Measurements from ENCODE around the gene ALKBH5. TPM values are rescaled to one million over a fixed set of nuclear protein-coding genes. Genes with fewer than 3 reads are reported as not detected.
A peak's percentile ranks its signal among the peaks of the same experiment; 100 is the strongest.

Gene ALKBH5
- total RNA-seq, 1 experiment from 2014 or later, result 105 TPM

DNA sequence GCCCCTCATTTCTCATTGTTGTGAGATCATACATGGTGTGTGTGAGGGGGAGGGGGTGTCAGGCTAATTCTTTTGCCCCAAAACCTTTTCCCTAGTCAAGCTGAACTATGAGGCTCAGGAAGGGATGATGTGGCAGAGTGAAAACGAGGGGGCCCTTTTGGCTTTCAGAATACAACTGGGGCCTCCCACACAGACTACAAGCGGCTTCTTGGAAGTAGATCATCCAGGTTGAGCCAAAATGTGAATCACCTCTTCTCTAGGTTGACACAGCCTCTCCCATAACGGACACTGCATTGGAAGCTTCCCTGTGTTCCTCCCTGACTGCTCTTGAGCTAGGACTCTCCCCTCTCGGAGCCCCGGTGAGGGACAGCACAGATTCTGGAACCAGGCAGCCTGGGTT is 2.3 kb upstream of the ALKBH5 start (continued):
- TF ChIP-seq, protein P1, sequence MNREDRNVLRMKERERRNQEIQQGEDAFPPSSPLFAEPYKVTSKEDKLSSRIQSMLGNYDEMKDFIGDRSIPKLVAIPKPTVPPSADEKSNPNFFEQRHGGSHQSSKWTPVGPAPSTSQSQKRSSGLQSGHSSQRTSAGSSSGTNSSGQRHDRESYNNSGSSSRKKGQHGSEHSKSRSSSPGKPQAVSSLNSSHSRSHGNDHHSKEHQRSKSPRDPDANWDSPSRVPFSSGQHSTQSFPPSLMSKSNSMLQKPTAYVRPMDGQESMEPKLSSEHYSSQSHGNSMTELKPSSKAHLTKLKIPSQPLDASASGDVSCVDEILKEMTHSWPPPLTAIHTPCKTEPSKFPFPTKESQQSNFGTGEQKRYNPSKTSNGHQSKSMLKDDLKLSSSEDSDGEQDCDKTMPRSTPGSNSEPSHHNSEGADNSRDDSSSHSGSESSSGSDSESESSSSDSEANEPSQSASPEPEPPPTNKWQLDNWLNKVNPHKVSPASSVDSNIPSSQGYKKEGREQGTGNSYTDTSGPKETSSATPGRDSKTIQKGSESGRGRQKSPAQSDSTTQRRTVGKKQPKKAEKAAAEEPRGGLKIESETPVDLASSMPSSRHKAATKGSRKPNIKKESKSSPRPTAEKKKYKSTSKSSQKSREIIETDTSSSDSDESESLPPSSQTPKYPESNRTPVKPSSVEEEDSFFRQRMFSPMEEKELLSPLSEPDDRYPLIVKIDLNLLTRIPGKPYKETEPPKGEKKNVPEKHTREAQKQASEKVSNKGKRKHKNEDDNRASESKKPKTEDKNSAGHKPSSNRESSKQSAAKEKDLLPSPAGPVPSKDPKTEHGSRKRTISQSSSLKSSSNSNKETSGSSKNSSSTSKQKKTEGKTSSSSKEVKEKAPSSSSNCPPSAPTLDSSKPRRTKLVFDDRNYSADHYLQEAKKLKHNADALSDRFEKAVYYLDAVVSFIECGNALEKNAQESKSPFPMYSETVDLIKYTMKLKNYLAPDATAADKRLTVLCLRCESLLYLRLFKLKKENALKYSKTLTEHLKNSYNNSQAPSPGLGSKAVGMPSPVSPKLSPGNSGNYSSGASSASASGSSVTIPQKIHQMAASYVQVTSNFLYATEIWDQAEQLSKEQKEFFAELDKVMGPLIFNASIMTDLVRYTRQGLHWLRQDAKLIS (CRISPR knock-in tag; IDR thresholded peaks at IDR 0.05; ENCODE audit: borderline replicate concordance), result no peak
- TF ChIP-seq SOX15 (CRISPR knock-in tag; IDR thresholded peaks at IDR 0.05), result no peak
- no peak for TF ChIP-seq GRHL2 (CRISPR knock-in tag; IDR thresholded peaks at IDR 0.05; ENCODE audit: insufficient replicate concordance, severe bottlenecking)
- no peak for TF ChIP-seq OVOL2 (CRISPR knock-in tag; IDR thresholded peaks at IDR 0.05; ENCODE audit: borderline replicate concordance)
- TF ChIP-seq, protein P2, sequence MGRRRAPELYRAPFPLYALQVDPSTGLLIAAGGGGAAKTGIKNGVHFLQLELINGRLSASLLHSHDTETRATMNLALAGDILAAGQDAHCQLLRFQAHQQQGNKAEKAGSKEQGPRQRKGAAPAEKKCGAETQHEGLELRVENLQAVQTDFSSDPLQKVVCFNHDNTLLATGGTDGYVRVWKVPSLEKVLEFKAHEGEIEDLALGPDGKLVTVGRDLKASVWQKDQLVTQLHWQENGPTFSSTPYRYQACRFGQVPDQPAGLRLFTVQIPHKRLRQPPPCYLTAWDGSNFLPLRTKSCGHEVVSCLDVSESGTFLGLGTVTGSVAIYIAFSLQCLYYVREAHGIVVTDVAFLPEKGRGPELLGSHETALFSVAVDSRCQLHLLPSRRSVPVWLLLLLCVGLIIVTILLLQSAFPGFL (CRISPR knock-in tag; IDR thresholded peaks at IDR 0.05; ENCODE audit: borderline replicate concordance), result no peak
- TF ChIP-seq, protein P3, sequence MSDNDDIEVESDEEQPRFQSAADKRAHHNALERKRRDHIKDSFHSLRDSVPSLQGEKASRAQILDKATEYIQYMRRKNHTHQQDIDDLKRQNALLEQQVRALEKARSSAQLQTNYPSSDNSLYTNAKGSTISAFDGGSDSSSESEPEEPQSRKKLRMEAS (CRISPR knock-in tag; IDR thresholded peaks at IDR 0.05), result no peak

DNA sequence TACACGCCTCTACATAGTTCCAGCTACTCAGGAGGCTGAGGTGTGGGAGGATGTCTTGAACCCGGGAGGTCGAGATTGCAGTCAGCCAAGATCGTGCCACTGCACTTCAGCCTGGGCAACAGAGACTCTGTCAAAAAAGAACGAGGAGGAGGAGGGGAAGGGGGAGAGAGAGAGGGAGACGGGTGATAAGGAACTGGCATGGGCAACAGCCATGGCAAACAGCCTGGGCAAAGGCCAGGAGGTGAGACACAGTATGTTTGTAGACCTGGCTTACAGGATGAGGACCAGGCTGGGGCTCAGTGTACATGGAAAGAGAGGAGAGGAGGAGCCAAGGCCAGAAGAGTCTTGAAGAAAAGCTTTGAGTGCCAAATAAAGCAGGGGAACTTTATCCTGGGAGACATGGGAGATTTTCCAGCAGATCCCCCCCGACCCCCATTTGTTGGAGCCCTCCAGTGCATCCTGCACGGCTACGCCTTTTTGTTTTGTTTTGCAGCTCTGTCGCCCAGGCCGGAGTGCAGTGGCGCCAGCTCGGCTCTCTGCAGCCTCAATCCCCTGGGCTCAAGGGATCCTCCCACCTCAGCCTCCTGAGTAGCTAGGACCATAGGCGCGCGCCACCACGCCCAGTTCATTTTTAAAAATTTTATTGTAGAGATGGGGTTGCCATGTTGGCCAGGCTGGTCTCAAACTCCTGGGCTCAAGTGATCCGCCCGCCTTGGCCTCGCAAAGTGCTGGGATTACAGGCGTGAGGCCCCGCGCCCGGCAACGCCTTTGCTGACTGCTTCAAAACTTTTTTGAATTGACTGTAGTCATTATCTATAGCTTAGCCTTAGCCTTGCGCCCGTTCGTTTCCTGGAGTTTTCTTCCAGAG is 1.3 kb upstream of the ALKBH5 start:
- Mint-ChIP-seq H3K36me3 (peaks cover 16% of the 10 kb centered on the region), H3K27me3 (ENCODE audit: low read depth) (no peaks in the 10 kb centered on the region), H3K9me3 (no peaks in the 10 kb centered on the region), H3K4me3 (peak overlapping the region; percentile 93), H3K4me1 (peaks cover 34% of the 10 kb centered on the region), H3K27ac (peak overlapping the region; percentile 99)
- DNase-seq (ENCODE audit: low spot score), result peak; percentile 29
- ChIA-PET POLR2A (interaction anchor here (0.6 to 2.9 kb wide), 5 partner anchors 12 to 234 kb away, joined by 3 to 17 read pairs (median 5); no protein-coding TSS in a partner anchor), CTCF (interaction anchor here (1.0 to 4.3 kb wide), 11 partner anchors 10 to 88 kb away, joined by 3 to 44 read pairs (median 7); no protein-coding TSS in a partner anchor)
- ATAC-seq, result no peak
- TF ChIP-seq ZNF317 (CRISPR knock-in tag; IDR thresholded peaks at IDR 0.05; ENCODE audit: borderline replicate concordance, low read depth) (no peak), HMGA2 (CRISPR knock-in tag; IDR thresholded peaks at IDR 0.05) (no peak), ZNF396 (CRISPR knock-in tag; IDR thresholded peaks at IDR 0.05; ENCODE audit: borderline replicate concordance) (no peak), OVOL2 (CRISPR knock-in tag; IDR thresholded peaks at IDR 0.05; ENCODE audit: borderline replicate concordance) (no peak), FOXP1 (CRISPR knock-in tag; IDR thresholded peaks at IDR 0.05; ENCODE audit: borderline replicate concordance) (0 out of 2 replicates have a peak, but pooled peaks have one; percentile 36), CREM (CRISPR knock-in tag; IDR thresholded peaks at IDR 0.05) (no peak), KAT7 (CRISPR knock-in tag; IDR thresholded peaks at IDR 0.05; ENCODE audit: borderline replicate concordance) (no peak), NR2C2 (CRISPR knock-in tag; IDR thresholded peaks at IDR 0.05) (no peak), GRHL2 (CRISPR knock-in tag; IDR thresholded peaks at IDR 0.05; ENCODE audit: insufficient replicate concordance, severe bottlenecking) (no peak), TEAD4 (CRISPR knock-in tag; IDR thresholded peaks at IDR 0.05) (no peak), ZNF671 (CRISPR knock-in tag; IDR thresholded peaks at IDR 0.05) (no peak)
- TF ChIP-seq, protein P4, sequence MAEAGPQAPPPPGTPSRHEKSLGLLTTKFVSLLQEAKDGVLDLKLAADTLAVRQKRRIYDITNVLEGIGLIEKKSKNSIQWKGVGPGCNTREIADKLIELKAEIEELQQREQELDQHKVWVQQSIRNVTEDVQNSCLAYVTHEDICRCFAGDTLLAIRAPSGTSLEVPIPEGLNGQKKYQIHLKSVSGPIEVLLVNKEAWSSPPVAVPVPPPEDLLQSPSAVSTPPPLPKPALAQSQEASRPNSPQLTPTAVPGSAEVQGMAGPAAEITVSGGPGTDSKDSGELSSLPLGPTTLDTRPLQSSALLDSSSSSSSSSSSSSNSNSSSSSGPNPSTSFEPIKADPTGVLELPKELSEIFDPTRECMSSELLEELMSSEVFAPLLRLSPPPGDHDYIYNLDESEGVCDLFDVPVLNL (CRISPR knock-in tag; IDR thresholded peaks at IDR 0.05; ENCODE audit: borderline replicate concordance, low read depth), result 0 out of 2 replicates have a peak, but pooled peaks have one; percentile 17
- TF ChIP-seq, protein P5, sequence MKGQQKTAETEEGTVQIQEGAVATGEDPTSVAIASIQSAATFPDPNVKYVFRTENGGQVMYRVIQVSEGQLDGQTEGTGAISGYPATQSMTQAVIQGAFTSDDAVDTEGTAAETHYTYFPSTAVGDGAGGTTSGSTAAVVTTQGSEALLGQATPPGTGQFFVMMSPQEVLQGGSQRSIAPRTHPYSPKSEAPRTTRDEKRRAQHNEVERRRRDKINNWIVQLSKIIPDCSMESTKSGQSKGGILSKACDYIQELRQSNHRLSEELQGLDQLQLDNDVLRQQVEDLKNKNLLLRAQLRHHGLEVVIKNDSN (CRISPR knock-in tag; IDR thresholded peaks at IDR 0.05), result no peak
- TF ChIP-seq, protein P6, sequence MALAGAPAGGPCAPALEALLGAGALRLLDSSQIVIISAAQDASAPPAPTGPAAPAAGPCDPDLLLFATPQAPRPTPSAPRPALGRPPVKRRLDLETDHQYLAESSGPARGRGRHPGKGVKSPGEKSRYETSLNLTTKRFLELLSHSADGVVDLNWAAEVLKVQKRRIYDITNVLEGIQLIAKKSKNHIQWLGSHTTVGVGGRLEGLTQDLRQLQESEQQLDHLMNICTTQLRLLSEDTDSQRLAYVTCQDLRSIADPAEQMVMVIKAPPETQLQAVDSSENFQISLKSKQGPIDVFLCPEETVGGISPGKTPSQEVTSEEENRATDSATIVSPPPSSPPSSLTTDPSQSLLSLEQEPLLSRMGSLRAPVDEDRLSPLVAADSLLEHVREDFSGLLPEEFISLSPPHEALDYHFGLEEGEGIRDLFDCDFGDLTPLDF (CRISPR knock-in tag; IDR thresholded peaks at IDR 0.05), result no peak
- TF ChIP-seq, protein P7, sequence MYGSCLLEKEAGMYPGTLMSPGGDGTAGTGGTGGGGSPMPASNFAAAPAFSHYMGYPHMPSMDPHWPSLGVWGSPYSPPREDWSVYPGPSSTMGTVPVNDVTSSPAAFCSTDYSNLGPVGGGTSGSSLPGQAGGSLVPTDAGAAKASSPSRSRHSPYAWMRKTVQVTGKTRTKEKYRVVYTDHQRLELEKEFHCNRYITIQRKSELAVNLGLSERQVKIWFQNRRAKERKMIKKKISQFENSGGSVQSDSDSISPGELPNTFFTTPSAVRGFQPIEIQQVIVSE (CRISPR knock-in tag; IDR thresholded peaks at IDR 0.05; ENCODE audit: borderline replicate concordance), result no peak
- TF ChIP-seq, protein P8, sequence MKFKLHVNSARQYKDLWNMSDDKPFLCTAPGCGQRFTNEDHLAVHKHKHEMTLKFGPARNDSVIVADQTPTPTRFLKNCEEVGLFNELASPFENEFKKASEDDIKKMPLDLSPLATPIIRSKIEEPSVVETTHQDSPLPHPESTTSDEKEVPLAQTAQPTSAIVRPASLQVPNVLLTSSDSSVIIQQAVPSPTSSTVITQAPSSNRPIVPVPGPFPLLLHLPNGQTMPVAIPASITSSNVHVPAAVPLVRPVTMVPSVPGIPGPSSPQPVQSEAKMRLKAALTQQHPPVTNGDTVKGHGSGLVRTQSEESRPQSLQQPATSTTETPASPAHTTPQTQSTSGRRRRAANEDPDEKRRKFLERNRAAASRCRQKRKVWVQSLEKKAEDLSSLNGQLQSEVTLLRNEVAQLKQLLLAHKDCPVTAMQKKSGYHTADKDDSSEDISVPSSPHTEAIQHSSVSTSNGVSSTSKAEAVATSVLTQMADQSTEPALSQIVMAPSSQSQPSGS (CRISPR knock-in tag; IDR thresholded peaks at IDR 0.05; ENCODE audit: borderline replicate concordance, low read depth), result no peak
- TF ChIP-seq, protein P9, sequence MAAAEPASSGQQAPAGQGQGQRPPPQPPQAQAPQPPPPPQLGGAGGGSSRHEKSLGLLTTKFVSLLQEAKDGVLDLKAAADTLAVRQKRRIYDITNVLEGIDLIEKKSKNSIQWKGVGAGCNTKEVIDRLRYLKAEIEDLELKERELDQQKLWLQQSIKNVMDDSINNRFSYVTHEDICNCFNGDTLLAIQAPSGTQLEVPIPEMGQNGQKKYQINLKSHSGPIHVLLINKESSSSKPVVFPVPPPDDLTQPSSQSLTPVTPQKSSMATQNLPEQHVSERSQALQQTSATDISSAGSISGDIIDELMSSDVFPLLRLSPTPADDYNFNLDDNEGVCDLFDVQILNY (CRISPR knock-in tag; IDR thresholded peaks at IDR 0.05), result peak; percentile 31

All from WTC11 (cell line).